Measurements from ENCODE around the gene TRAK2.

GRCh38 chr2:201496785-201497184, 45.5 kb upstream of the TRAK2 start:
- TF ChIP-seq, protein P1, sequence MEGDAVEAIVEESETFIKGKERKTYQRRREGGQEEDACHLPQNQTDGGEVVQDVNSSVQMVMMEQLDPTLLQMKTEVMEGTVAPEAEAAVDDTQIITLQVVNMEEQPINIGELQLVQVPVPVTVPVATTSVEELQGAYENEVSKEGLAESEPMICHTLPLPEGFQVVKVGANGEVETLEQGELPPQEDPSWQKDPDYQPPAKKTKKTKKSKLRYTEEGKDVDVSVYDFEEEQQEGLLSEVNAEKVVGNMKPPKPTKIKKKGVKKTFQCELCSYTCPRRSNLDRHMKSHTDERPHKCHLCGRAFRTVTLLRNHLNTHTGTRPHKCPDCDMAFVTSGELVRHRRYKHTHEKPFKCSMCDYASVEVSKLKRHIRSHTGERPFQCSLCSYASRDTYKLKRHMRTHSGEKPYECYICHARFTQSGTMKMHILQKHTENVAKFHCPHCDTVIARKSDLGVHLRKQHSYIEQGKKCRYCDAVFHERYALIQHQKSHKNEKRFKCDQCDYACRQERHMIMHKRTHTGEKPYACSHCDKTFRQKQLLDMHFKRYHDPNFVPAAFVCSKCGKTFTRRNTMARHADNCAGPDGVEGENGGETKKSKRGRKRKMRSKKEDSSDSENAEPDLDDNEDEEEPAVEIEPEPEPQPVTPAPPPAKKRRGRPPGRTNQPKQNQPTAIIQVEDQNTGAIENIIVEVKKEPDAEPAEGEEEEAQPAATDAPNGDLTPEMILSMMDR (IDR thresholded peaks at IDR 0.05), result no peak
- TF ChIP-seq EZH2 (IDR thresholded peaks at IDR 0.05; ENCODE audit: borderline replicate concordance, insufficient read depth, low read depth, low read length, poor library complexity, severe bottlenecking), result no peak

Measured in B cell (primary cell).